GM18873 (cell line): Measurements from ENCODE around the gene AP3S1.
"Not testable (repeated sequence)": the region's sequence is repeated elsewhere in the genome, so short reads cannot be mapped to it uniquely, and the experiment has no call there.

Experiments used
- ATAC-seq: cut with Tn5 transposase; IDR thresholded peaks from one replicate; pipeline ENCODE4 v1.9.1; 2021; ENCODE audit warnings: mild to moderate bottlenecking, moderate library complexity, moderate number of reproducible peaks; ENCODE audit not compliant: unreplicated experiment, low FRiP score

AP3S1 gene

GRCh38 chr5:115841382-115842088 lies at the start of gene AP3S1, which contains the start of gene ATG12:
Gene AP3S1, plus strand, starts transcription at chr5:115841935. Its CDS starts 103 bp downstream, at chr5:115842038.
Gene ATG12, minus strand, starts transcription at chr5:115841565. Its CDS starts 13 bp downstream, at chr5:115841552.
- peak; percentile 78 for ATAC-seq

GRCh38 chr5:115795700-115796099 lies 46.0 kb upstream of the AP3S1 start:
- ATAC-seq = no peak

- ATAC-seq = no peak
These were observed 45.1 kb upstream of the AP3S1 start for GRCh38 chr5:115796656-115797055.

GRCh38 chr5:115798252-115798651 lies 43.5 kb upstream of the AP3S1 start:
- no peak for ATAC-seq

- ATAC-seq = no peak
These were observed 41.6 kb upstream of the AP3S1 start for GRCh38 chr5:115800108-115800507.

- no peak for ATAC-seq
These were observed 40.6 kb upstream of the AP3S1 start for GRCh38 chr5:115801152-115801551.

- ATAC-seq = no peak
These were observed 39.8 kb upstream of the AP3S1 start for GRCh38 chr5:115801984-115802383.

GRCh38 chr5:115806986-115807653 lies 34.6 kb upstream of the AP3S1 start:
- ATAC-seq = no peak

GRCh38 chr5:115807654-115808052 lies 34.1 kb upstream of the AP3S1 start:
- no peak for ATAC-seq

- not testable (repeated sequence) for ATAC-seq
These were observed 33.7 kb upstream of the AP3S1 start for GRCh38 chr5:115808066-115808465.

GRCh38 chr5:115809946-115810345 lies 31.8 kb upstream of the AP3S1 start:
- no peak for ATAC-seq

- no peak for ATAC-seq
These were observed 31.0 kb upstream of the AP3S1 start for GRCh38 chr5:115810761-115811160.

- ATAC-seq = no peak
These were observed 30.3 kb upstream of the AP3S1 start for GRCh38 chr5:115811406-115811805.

- no peak for ATAC-seq
These were observed 29.4 kb upstream of the AP3S1 start for GRCh38 chr5:115812372-115812771.

GRCh38 chr5:115813719-115814118 lies 28.0 kb upstream of the AP3S1 start:
- no peak for ATAC-seq

- no peak for ATAC-seq
These were observed 26.6 kb upstream of the AP3S1 start for GRCh38 chr5:115815006-115815692.

- ATAC-seq = no peak
These were observed 26.0 kb upstream of the AP3S1 start for GRCh38 chr5:115815693-115816225.

- ATAC-seq = no peak
These were observed 25.3 kb upstream of the AP3S1 start, which contains the start of gene CDO1 for GRCh38 chr5:115816226-115817081. Gene CDO1, minus strand, starts transcription at chr5:115816659. Its CDS starts 262 bp downstream, at chr5:115816397.

- no peak for ATAC-seq
These were observed 24.3 kb upstream of the AP3S1 start for GRCh38 chr5:115817386-115817785.

GRCh38 chr5:115818821-115819220 lies 22.9 kb upstream of the AP3S1 start:
- no peak for ATAC-seq
